WTC11 (cell line): Measurements from ENCODE around the gene ADAM11.
A peak's percentile ranks its signal among the peaks of the same experiment; 100 is the strongest.

Experiments
- ATF1 ChIP-seq: sonication (generic); formaldehyde crosslinking; IDR thresholded peaks from 2 replicates; pipeline ENCODE4 v1.8.1; 2023; ENCODE audit warnings: mild to moderate bottlenecking, moderate library complexity, missing genetic modification reagents
- FOXP4 ChIP-seq: sonication (generic); formaldehyde crosslinking; IDR thresholded peaks from 2 replicates; pipeline ENCODE4 v1.8.0; 2022; ENCODE audit warnings: mild to moderate bottlenecking, missing genetic modification reagents
- MXD4 ChIP-seq: fragments of 250-450 bp; sonication (Bioruptor Pico); IDR thresholded peaks from 2 replicates; pipeline ENCODE4 v1.8.0; 2021; ENCODE audit warnings: mild to moderate bottlenecking, moderate library complexity, borderline replicate concordance
- RELA ChIP-seq: sonication (generic); formaldehyde crosslinking; IDR thresholded peaks from 2 replicates; pipeline ENCODE4 v1.8.1; 2022; ENCODE audit warnings: missing genetic modification reagents, mild to moderate bottlenecking, borderline replicate concordance
- TEAD4 ChIP-seq: sonication (generic); formaldehyde crosslinking; IDR thresholded peaks from 2 replicates; pipeline ENCODE4 v1.8.0; 2022; ENCODE audit warnings: mild to moderate bottlenecking, missing genetic modification reagents
- TF ChIP-seq, protein P1 (sequence below): fragments of 250-450 bp; sonication (Bioruptor Pico); IDR thresholded peaks from 2 replicates; pipeline ENCODE4 v2.1.2; 2022; ENCODE audit warnings: mild to moderate bottlenecking, moderate library complexity
- TF ChIP-seq, protein P2 (sequence below): fragments of 200-600 bp; IDR thresholded peaks from 2 replicates; pipeline ENCODE4 v1.8.0; 2022; ENCODE audit warnings: antibody characterized with exemption
- TF ChIP-seq, protein P3 (sequence below): sonication (generic); formaldehyde crosslinking; IDR thresholded peaks from 2 replicates; pipeline ENCODE4 v1.8.1; 2023; ENCODE audit warnings: mild to moderate bottlenecking, missing genetic modification reagents, moderate library complexity
- TF ChIP-seq, protein P4 (sequence below): sonication (generic); formaldehyde crosslinking; IDR thresholded peaks from 2 replicates; pipeline ENCODE4 v1.8.1; 2022; ENCODE audit warnings: mild to moderate bottlenecking, missing genetic modification reagents, moderate library complexity, borderline replicate concordance

- TF ChIP-seq RELA (CRISPR knock-in tag) (no peak), ATF1 (no peak), FOXP4 (CRISPR knock-in tag) (no peak), MXD4 (CRISPR knock-in tag) (no peak), TEAD4 (CRISPR knock-in tag) (no peak)
- TF ChIP-seq, protein P1, sequence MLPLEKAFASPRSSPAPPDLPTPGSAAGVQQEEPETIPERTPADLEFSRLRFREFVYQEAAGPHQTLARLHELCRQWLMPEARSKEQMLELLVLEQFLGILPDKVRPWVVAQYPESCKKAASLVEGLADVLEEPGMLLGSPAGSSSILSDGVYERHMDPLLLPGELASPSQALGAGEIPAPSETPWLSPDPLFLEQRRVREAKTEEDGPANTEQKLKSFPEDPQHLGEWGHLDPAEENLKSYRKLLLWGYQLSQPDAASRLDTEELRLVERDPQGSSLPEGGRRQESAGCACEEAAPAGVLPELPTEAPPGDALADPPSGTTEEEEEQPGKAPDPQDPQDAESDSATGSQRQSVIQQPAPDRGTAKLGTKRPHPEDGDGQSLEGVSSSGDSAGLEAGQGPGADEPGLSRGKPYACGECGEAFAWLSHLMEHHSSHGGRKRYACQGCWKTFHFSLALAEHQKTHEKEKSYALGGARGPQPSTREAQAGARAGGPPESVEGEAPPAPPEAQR (CRISPR knock-in tag), result no peak
- TF ChIP-seq, protein P2, sequence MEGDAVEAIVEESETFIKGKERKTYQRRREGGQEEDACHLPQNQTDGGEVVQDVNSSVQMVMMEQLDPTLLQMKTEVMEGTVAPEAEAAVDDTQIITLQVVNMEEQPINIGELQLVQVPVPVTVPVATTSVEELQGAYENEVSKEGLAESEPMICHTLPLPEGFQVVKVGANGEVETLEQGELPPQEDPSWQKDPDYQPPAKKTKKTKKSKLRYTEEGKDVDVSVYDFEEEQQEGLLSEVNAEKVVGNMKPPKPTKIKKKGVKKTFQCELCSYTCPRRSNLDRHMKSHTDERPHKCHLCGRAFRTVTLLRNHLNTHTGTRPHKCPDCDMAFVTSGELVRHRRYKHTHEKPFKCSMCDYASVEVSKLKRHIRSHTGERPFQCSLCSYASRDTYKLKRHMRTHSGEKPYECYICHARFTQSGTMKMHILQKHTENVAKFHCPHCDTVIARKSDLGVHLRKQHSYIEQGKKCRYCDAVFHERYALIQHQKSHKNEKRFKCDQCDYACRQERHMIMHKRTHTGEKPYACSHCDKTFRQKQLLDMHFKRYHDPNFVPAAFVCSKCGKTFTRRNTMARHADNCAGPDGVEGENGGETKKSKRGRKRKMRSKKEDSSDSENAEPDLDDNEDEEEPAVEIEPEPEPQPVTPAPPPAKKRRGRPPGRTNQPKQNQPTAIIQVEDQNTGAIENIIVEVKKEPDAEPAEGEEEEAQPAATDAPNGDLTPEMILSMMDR, result no peak
- TF ChIP-seq, protein P3, sequence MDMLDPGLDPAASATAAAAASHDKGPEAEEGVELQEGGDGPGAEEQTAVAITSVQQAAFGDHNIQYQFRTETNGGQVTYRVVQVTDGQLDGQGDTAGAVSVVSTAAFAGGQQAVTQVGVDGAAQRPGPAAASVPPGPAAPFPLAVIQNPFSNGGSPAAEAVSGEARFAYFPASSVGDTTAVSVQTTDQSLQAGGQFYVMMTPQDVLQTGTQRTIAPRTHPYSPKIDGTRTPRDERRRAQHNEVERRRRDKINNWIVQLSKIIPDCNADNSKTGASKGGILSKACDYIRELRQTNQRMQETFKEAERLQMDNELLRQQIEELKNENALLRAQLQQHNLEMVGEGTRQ (CRISPR knock-in tag), result peak; percentile 57; the same call in 1 of the 2 replicates
- TF ChIP-seq, protein P4, sequence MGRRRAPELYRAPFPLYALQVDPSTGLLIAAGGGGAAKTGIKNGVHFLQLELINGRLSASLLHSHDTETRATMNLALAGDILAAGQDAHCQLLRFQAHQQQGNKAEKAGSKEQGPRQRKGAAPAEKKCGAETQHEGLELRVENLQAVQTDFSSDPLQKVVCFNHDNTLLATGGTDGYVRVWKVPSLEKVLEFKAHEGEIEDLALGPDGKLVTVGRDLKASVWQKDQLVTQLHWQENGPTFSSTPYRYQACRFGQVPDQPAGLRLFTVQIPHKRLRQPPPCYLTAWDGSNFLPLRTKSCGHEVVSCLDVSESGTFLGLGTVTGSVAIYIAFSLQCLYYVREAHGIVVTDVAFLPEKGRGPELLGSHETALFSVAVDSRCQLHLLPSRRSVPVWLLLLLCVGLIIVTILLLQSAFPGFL (CRISPR knock-in tag), result no peak
Observed at GRCh38 chr17:44830359-44831288, 71.8 kb downstream of the ADAM11 start.
